HepG2 (cell line): ENCODE measurements around the gene ALDH3A2. TPM values are rescaled to one million over a fixed set of nuclear protein-coding genes. Genes with fewer than 3 reads are reported as not detected.

Experiments used
- DPF2 ChIP-seq: sonication (generic); formaldehyde crosslinking; IDR thresholded peaks from 2 replicates; pipeline ENCODE4 v1.4.0; 2020; ENCODE audit warnings: mild to moderate bottlenecking, low read depth, missing genetic modification reagents, borderline replicate concordance
- KAT8 ChIP-seq: IDR thresholded peaks from 2 replicates; pipeline ENCODE4 v1.6.1; 2016; ENCODE audit warnings: missing genetic modification reagents, missing compliant biosample characterization
- KLF13 ChIP-seq: sonication (generic); formaldehyde crosslinking; IDR thresholded peaks from 2 replicates; pipeline ENCODE4 v1.4.0; 2020; ENCODE audit warnings: mild to moderate bottlenecking, missing genetic modification reagents
- KLF15 ChIP-seq: sonication (generic); formaldehyde crosslinking; IDR thresholded peaks from 2 replicates; pipeline ENCODE4 v1.8.1; 2023; ENCODE audit warnings: borderline replicate concordance, mild to moderate bottlenecking, inconsistent platforms, missing genetic modification reagents, mixed read lengths
- PAX8 ChIP-seq: sonication (generic); formaldehyde crosslinking; IDR thresholded peaks from 2 replicates; pipeline ENCODE4 v1.8.0; 2022; ENCODE audit warnings: mild to moderate bottlenecking, missing genetic modification reagents, borderline replicate concordance
- PRDM4 ChIP-seq: sonication (generic); formaldehyde crosslinking; IDR thresholded peaks from 2 replicates; pipeline ENCODE4 v1.9.0; 2021; ENCODE audit warnings: missing genetic modification reagents, borderline replicate concordance
- RAD21 ChIP-seq: fragments of 450-650 bp; formaldehyde crosslinking; IDR thresholded peaks from 2 replicates; pipeline ENCODE4 v1.5.0; 2020; ENCODE audit warnings: mild to moderate bottlenecking
- RAD51 ChIP-seq: fragments of 450-650 bp; IDR thresholded peaks from 2 replicates; pipeline ENCODE4 v1.6.1; 2016; ENCODE audit warnings: borderline replicate concordance
- SYNCRIP ChIP-seq: fragments of 200-400 bp; formaldehyde crosslinking; IDR thresholded peaks from 2 replicates; pipeline ENCODE4 v1.6.1; 2018; ENCODE audit warnings: mild to moderate bottlenecking, low read depth, low read length; ENCODE audit not compliant: insufficient read depth
- ZFP36L1 ChIP-seq: sonication (generic); formaldehyde crosslinking; IDR thresholded peaks from 2 replicates; pipeline ENCODE4 v1.8.0; 2022; ENCODE audit warnings: mild to moderate bottlenecking, missing genetic modification reagents, moderate library complexity
- ZFP36L2 ChIP-seq: sonication (generic); formaldehyde crosslinking; IDR thresholded peaks from 2 replicates; pipeline ENCODE4 v1.4.0; 2020; ENCODE audit warnings: missing genetic modification reagents
- ZNF235 ChIP-seq: sonication (generic); formaldehyde crosslinking; IDR thresholded peaks from 2 replicates; pipeline ENCODE4 v1.8.1; 2023; ENCODE audit warnings: mild to moderate bottlenecking, missing genetic modification reagents, borderline replicate concordance
- ZNF678 ChIP-seq: sonication (generic); formaldehyde crosslinking; IDR thresholded peaks from 2 replicates; pipeline ENCODE4 v1.4.0; 2020; ENCODE audit warnings: mild to moderate bottlenecking, missing genetic modification reagents
- ZNF780A ChIP-seq: sonication (generic); formaldehyde crosslinking; IDR thresholded peaks from 2 replicates; pipeline ENCODE4 v1.8.0; 2022; ENCODE audit warnings: mild to moderate bottlenecking, missing genetic modification reagents, moderate library complexity
- ZNF839 ChIP-seq: sonication (generic); formaldehyde crosslinking; IDR thresholded peaks from 2 replicates; pipeline ENCODE4 v1.4.0; 2020; ENCODE audit warnings: missing genetic modification reagents, mild to moderate bottlenecking, borderline replicate concordance
- polyA plus RNA-seq, 8 experiments: library from polyadenylated mRNA; depleted of rRNA in 3 of 8; stranded (reverse) in 7 of 8; unstranded in 1 of 8; fragments of >200 nt; fragmentation: Illumina TruSeq in 4 of 8; extraction: Trizol in 4 of 8; gene quantifications; 2 replicates each; pipeline versions ENCODE4 v1.2.1 to v1.2.3, GENCODE V29; 2011 to 2016; ENCODE audit warnings: low read depth in 4 of 8, missing spikeins in 1 of 8, mixed read lengths in 1 of 8; ENCODE audit not compliant: insufficient read depth in 1 of 8
- total RNA-seq, 5 experiments: library from RNA; depleted of rRNA; stranded (reverse); fragments of >200 nt; fragmentation: Illumina TruSeq; extraction: Trizol; gene quantifications; 2 replicates each; pipeline ENCODE4 v1.2.3, GENCODE V29; 2016; ENCODE audit warnings: low read depth in 1 of 5
- TF ChIP-seq, protein P1 (sequence below): sonication (generic); formaldehyde crosslinking; IDR thresholded peaks from 2 replicates; pipeline ENCODE4 v1.4.0; 2020; ENCODE audit warnings: missing genetic modification reagents, borderline replicate concordance
- TF ChIP-seq, protein P2 (sequence below): sonication (generic); formaldehyde crosslinking; IDR thresholded peaks from 2 replicates; pipeline ENCODE4 v1.4.0; 2020; ENCODE audit warnings: mild to moderate bottlenecking, low read depth, missing genetic modification reagents
- TF ChIP-seq, protein P3 (sequence below): IDR thresholded peaks from 2 replicates; pipeline ENCODE4 v1.6.1; 2016; ENCODE audit warnings: mild to moderate bottlenecking

Gene ALDH3A2
- total and polyA plus RNA-seq, 2 of the 13 experiments (the other 11 are each of a cell fraction or from before 2014, with no cell fraction given) = 80.8 to 180 TPM

GRCh38 chr17:19647697-19648474 lies 665 bp upstream of the ALDH3A2 start (continued):
- TF ChIP-seq, protein P1, sequence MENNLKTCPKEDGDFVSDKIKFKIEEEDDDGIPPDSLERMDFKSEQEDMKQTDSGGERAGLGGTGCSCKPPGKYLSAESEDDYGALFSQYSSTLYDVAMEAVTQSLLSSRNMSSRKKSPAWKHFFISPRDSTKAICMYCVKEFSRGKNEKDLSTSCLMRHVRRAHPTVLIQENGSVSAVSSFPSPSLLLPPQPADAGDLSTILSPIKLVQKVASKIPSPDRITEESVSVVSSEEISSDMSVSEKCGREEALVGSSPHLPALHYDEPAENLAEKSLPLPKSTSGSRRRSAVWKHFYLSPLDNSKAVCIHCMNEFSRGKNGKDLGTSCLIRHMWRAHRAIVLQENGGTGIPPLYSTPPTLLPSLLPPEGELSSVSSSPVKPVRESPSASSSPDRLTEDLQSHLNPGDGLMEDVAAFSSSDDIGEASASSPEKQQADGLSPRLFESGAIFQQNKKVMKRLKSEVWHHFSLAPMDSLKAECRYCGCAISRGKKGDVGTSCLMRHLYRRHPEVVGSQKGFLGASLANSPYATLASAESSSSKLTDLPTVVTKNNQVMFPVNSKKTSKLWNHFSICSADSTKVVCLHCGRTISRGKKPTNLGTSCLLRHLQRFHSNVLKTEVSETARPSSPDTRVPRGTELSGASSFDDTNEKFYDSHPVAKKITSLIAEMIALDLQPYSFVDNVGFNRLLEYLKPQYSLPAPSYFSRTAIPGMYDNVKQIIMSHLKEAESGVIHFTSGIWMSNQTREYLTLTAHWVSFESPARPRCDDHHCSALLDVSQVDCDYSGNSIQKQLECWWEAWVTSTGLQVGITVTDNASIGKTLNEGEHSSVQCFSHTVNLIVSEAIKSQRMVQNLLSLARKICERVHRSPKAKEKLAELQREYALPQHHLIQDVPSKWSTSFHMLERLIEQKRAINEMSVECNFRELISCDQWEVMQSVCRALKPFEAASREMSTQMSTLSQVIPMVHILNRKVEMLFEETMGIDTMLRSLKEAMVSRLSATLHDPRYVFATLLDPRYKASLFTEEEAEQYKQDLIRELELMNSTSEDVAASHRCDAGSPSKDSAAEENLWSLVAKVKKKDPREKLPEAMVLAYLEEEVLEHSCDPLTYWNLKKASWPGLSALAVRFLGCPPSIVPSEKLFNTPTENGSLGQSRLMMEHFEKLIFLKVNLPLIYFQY (CRISPR knock-in tag) = no peak
- TF ChIP-seq, protein P2, sequence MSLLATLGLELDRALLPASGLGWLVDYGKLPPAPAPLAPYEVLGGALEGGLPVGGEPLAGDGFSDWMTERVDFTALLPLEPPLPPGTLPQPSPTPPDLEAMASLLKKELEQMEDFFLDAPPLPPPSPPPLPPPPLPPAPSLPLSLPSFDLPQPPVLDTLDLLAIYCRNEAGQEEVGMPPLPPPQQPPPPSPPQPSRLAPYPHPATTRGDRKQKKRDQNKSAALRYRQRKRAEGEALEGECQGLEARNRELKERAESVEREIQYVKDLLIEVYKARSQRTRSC = 0 out of 2 replicates have a peak, but pooled peaks have one; percentile 34
- TF ChIP-seq, protein P3, sequence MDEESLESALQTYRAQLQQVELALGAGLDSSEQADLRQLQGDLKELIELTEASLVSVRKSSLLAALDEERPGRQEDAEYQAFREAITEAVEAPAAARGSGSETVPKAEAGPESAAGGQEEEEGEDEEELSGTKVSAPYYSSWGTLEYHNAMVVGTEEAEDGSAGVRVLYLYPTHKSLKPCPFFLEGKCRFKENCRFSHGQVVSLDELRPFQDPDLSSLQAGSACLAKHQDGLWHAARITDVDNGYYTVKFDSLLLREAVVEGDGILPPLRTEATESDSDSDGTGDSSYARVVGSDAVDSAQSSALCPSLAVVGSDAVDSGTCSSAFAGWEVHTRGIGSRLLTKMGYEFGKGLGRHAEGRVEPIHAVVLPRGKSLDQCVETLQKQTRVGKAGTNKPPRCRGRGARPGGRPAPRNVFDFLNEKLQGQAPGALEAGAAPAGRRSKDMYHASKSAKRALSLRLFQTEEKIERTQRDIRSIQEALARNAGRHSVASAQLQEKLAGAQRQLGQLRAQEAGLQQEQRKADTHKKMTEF (CRISPR knock-in tag) = no peak
- TF ChIP-seq PRDM4 (CRISPR knock-in tag) (no peak), ZNF678 (CRISPR knock-in tag) (peak; percentile 62), ZNF839 (CRISPR knock-in tag) (peak; percentile 20; the same call in 1 of the 2 replicates), DPF2 (CRISPR knock-in tag) (no peak), RAD51 (no peak), PAX8 (CRISPR knock-in tag) (peak; percentile 62), KLF15 (CRISPR knock-in tag) (no peak), ZFP36L1 (CRISPR knock-in tag) (0 out of 2 replicates have a peak, but pooled peaks have one; percentile 5), KLF13 (CRISPR knock-in tag) (no peak; the same call in 1 of the 2 replicates), RAD21 (no peak), ZNF235 (CRISPR knock-in tag) (peak; percentile 12; the same call in 1 of the 2 replicates), KAT8 (no peak), SYNCRIP (no peak), ZNF780A (CRISPR knock-in tag) (no peak), ZFP36L2 (no peak)
